ENCODE data around the gene HOXA10. TPM values are rescaled to one million over a fixed set of nuclear protein-coding genes. Genes with fewer than 3 reads are reported as not detected.

Gene HOXA10
- total and polyA plus RNA-seq, 9 donors = 21.2 to 36.0 (median 30.4) TPM

DNA sequence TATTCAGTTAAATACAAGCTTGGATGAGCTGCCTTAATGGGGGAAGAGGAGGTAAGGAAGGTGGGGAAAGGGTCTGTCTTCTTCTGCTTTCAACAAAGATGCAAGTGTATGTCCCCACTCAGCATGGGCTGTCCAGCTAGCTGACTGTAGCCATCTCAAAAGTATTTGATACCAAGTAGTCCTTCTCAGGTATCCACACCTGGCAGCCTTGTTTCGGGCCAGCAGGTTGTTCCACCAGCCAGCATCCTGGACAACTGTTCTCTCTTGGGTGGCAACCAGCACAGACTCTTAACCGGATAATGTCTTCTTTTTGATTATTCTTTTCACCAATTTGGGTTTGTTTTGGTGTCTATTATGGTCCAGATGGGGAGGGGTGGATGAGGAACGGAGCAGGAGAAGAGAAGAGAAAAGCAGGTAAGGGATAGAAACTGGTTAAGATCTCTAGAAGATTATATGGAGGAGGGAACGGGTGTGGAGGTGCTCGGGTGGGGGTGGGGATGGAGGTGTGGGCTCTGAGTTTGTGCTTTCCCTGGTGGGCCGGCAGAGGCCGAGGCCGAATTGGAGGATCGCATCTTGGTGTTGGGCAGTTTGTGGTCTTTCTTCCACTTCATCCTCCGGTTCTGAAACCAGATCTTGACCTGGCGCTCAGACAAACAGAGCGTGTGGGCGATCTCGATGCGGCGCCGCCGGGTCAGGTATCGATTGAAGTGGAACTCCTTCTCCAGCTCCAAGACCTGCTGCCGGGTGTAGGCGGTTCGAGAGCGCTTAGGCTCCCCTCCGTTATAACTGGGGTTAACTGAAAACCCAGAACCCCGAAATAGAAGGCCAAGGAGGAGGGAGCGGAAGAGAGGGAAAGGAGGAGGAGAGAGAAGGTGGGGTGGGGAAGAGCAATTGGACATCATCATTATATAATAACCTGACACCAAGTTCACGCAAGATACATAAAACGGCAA lies 45.1 kb downstream of the HOXA10 start:
- Histone ChIP-seq H3K4me1 (ENCODE audit: control insufficient read depth, insufficient read depth, low read length) (peaks cover 52% of the 10 kb centered on the region), H3K27me3 (ENCODE audit: control insufficient read depth, insufficient read depth, low read length) (peaks cover 6% of the 10 kb centered on the region), H3K4me3 (ENCODE audit: low read length) (peak overlapping the region; percentile 54), H3K9me3 (replicated peaks; ENCODE audit: control insufficient read depth, low read depth, low read length) (no peaks in the 10 kb centered on the region), H3K36me3 (ENCODE audit: control insufficient read depth, insufficient read depth, low read length) (peaks cover 12% of the 10 kb centered on the region), H3K27ac (ENCODE audit: low read length) (peak overlapping the region; percentile 82)
- no peak for DNase-seq
- 76% methylated on average over 17 of the region's 28 CpGs for WGBS (ENCODE audit: insufficient coverage)

- peaks cover 10% of the 10 kb centered on the region for H3K27me3 ChIP-seq (ENCODE audit: control insufficient read depth, insufficient read depth, low read length)
- H3K36me3 ChIP-seq (ENCODE audit: control insufficient read depth, insufficient read depth, low read length) = peaks cover 17% of the 10 kb centered on the region
- H3K4me1 ChIP-seq (ENCODE audit: control insufficient read depth, insufficient read depth, low read length) = peaks cover 48% of the 10 kb centered on the region
- 0% methylated on average over 1 of the region's 2 CpGs for WGBS (ENCODE audit: insufficient coverage)
- peak overlapping the region; percentile 82 for H3K27ac ChIP-seq (ENCODE audit: low read length)
- peak; percentile 93 for DNase-seq
- no peak overlapping the region for H3K4me3 ChIP-seq (ENCODE audit: low read length)
- H3K9me3 ChIP-seq (replicated peaks; ENCODE audit: control insufficient read depth, low read depth, low read length) = no peaks in the 10 kb centered on the region
Observed at GRCh38 chr7:27128034-27128433, 46.1 kb downstream of the HOXA10 start.

- no CpG with 5 or more reads among the region's 3 CpGs for WGBS (ENCODE audit: insufficient coverage)
- no peak for DNase-seq
- peaks cover 54% of the 10 kb centered on the region for H3K4me1 ChIP-seq (ENCODE audit: control insufficient read depth, insufficient read depth, low read length)
Observed at GRCh38 chr7:27126596-27127327, 47.4 kb downstream of the HOXA10 start.

DNA sequence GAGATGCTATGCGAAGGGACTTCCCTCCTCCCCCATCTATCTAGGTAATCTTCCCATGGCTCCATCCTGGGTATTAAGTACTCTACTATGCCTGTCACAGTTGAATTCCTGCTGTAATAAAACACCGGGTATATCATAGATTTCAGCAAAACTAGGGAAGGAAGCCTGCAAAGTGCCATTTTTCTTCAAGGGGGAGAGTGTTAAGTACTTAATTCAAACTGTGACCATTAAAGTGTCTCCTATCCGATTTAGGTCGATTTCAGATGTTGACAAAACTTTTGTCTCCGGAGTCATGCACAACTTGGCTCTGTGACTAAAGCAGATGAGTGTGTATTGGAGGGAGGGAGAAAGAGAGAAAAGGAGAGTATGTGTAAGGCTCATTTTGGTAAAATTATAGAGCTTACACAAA lies 48.1 kb downstream of the HOXA10 start:
- DNase-seq = no peak
- peaks cover 49% of the 10 kb centered on the region for H3K4me1 ChIP-seq (ENCODE audit: control insufficient read depth, insufficient read depth, low read length)
- WGBS (ENCODE audit: insufficient coverage) = 40% methylated on average over 2 of the region's 5 CpGs
- H3K27me3 ChIP-seq (ENCODE audit: control insufficient read depth, insufficient read depth, low read length) = peaks cover 9% of the 10 kb centered on the region
- no peaks in the 10 kb centered on the region for H3K9me3 ChIP-seq (replicated peaks; ENCODE audit: control insufficient read depth, low read depth, low read length)
- no peak overlapping the region for H3K4me3 ChIP-seq (ENCODE audit: low read length)
- peaks cover 28% of the 10 kb centered on the region for H3K36me3 ChIP-seq (ENCODE audit: control insufficient read depth, insufficient read depth, low read length)
- H3K27ac ChIP-seq (ENCODE audit: low read length) = no peak overlapping the region

More at GRCh38 chr7:27126596-27127327, 47.4 kb downstream of the HOXA10 start:
- Histone ChIP-seq H3K4me3 (ENCODE audit: low read length) (no peak overlapping the region), H3K27ac (ENCODE audit: low read length) (no peak overlapping the region), H3K36me3 (ENCODE audit: control insufficient read depth, insufficient read depth, low read length) (peaks cover 27% of the 10 kb centered on the region), H3K27me3 (ENCODE audit: control insufficient read depth, insufficient read depth, low read length) (peaks cover 11% of the 10 kb centered on the region), H3K9me3 (replicated peaks; ENCODE audit: control insufficient read depth, low read depth, low read length) (no peaks in the 10 kb centered on the region)

DNA sequence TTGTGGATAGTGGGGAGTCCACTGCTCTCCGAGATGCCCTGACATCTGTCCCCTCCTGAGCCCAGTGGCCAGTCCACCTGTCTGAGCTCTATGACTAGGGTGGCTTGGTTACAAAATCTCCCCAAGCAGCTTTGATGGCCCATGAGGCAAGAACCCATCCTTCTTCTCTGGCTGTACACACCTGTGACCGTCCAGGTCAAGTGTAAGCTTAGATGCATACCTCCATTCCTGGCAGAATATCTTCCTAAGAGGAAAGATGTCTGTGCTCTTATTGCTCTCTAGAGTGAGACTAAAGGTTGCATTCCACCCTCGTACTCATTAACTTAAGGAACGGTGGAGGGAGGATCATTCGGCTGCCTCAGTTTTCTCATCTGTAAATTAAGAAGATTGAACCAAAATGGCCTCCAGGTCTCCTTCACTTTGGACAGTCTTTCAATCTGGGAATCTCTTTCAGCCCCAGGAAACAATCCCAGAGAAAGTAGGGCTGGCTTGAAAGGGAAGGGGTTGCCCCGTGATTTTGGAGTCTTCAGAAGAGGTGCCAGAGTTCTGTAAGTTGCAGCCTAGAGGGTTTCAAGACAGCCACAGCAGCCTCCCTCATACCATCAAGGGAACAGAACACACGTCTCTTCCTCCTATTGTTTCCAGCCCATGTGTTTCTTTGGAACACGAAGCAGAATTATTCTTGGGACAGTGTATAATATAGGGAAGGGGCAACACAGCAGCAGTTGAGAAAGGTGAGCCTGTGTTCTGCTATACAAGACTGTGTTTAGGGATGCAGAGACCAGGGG lies 49.0 kb downstream of the HOXA10 start:
- Histone ChIP-seq H3K9me3 (replicated peaks; ENCODE audit: control insufficient read depth, low read depth, low read length) (no peaks in the 10 kb centered on the region), H3K36me3 (ENCODE audit: control insufficient read depth, insufficient read depth, low read length) (peaks cover 28% of the 10 kb centered on the region), H3K4me3 (ENCODE audit: low read length) (no peak overlapping the region), H3K4me1 (ENCODE audit: control insufficient read depth, insufficient read depth, low read length) (peaks cover 56% of the 10 kb centered on the region), H3K27ac (ENCODE audit: low read length) (no peak overlapping the region), H3K27me3 (ENCODE audit: control insufficient read depth, insufficient read depth, low read length) (peaks cover 7% of the 10 kb centered on the region)
- no peak for DNase-seq
- 60% methylated on average over 3 of the region's 8 CpGs for WGBS (ENCODE audit: insufficient coverage)

GRCh38 chr7:27124096-27124901 lies 49.8 kb downstream of the HOXA10 start:
- Histone ChIP-seq H3K27ac (ENCODE audit: low read length) (no peak overlapping the region), H3K9me3 (replicated peaks; ENCODE audit: control insufficient read depth, low read depth, low read length) (no peaks in the 10 kb centered on the region), H3K27me3 (ENCODE audit: control insufficient read depth, insufficient read depth, low read length) (peaks cover 7% of the 10 kb centered on the region), H3K4me3 (ENCODE audit: low read length) (no peak overlapping the region), H3K4me1 (ENCODE audit: control insufficient read depth, insufficient read depth, low read length) (peaks cover 57% of the 10 kb centered on the region), H3K36me3 (ENCODE audit: control insufficient read depth, insufficient read depth, low read length) (peaks cover 34% of the 10 kb centered on the region)
- no peak for DNase-seq
- 73% methylated on average over 33 of the region's 43 CpGs for WGBS (ENCODE audit: insufficient coverage)

GRCh38 chr7:27123477-27124053 lies 50.6 kb downstream of the HOXA10 start:
- H3K4me3 ChIP-seq (ENCODE audit: low read length) = no peak overlapping the region
- 77% methylated on average over 18 of the region's 26 CpGs for WGBS (ENCODE audit: insufficient coverage)
- no peaks in the 10 kb centered on the region for H3K9me3 ChIP-seq (replicated peaks; ENCODE audit: control insufficient read depth, low read depth, low read length)
- H3K36me3 ChIP-seq (ENCODE audit: control insufficient read depth, insufficient read depth, low read length) = peaks cover 34% of the 10 kb centered on the region
- H3K27ac ChIP-seq (ENCODE audit: low read length) = no peak overlapping the region
- peaks cover 7% of the 10 kb centered on the region for H3K27me3 ChIP-seq (ENCODE audit: control insufficient read depth, insufficient read depth, low read length)
- peaks cover 53% of the 10 kb centered on the region for H3K4me1 ChIP-seq (ENCODE audit: control insufficient read depth, insufficient read depth, low read length)
- no peak for DNase-seq

DNA sequence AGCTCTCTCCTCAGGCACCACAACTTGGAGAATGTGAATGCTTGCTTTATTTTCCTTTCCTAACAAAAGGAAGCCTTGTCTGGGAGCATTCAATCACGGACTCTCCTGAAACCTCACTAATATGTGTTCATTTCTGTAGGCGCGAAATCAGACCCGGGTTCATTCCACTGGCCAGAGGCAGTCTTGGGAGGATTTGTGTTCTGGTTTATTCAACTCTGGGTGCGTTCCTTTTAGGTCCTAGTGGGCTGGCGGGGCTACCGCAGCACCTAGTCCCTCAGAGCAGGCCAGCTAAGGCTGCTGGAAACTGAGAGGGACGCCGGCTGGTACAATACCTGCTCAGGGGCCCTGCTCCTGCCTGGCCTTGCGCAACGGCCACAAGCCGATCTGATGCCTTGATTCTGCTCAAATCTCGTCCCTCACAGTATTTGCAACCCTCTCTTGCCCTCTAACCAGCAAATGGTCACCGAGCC lies 51.1 kb downstream of the HOXA10 start:
- 63% methylated on average over 8 of the region's 14 CpGs for WGBS (ENCODE audit: insufficient coverage)
- no peak overlapping the region for H3K27ac ChIP-seq (ENCODE audit: low read length)
- H3K4me1 ChIP-seq (ENCODE audit: control insufficient read depth, insufficient read depth, low read length) = peaks cover 52% of the 10 kb centered on the region
- no peak for DNase-seq
- no peaks in the 10 kb centered on the region for H3K9me3 ChIP-seq (replicated peaks; ENCODE audit: control insufficient read depth, low read depth, low read length)
- no peak overlapping the region for H3K4me3 ChIP-seq (ENCODE audit: low read length)
- H3K36me3 ChIP-seq (ENCODE audit: control insufficient read depth, insufficient read depth, low read length) = peaks cover 36% of the 10 kb centered on the region
- peaks cover 7% of the 10 kb centered on the region for H3K27me3 ChIP-seq (ENCODE audit: control insufficient read depth, insufficient read depth, low read length)
